Calu3 (cell line): ENCODE data around the gene MTA1. TPM values are rescaled to one million over a fixed set of nuclear protein-coding genes. Genes with fewer than 3 reads are reported as not detected.

Experiments
- BruUV-seq: library from RNA; stranded (reverse); fragments of 400-500 nt; replicated peaks from 2 replicates; lab custom pipeline; 2021; lab: Mats Ljungman, UMichigan
- CTCF ChIA-PET: fragments of 300-600 bp; sonication (Branson Sonifier 250); formaldehyde crosslinking; loops from one replicate; lab custom pipeline; 2022; ENCODE audit warnings: antibody characterized with exemption; lab: Charles Lee
- DNase-seq: peaks from one replicate; pipeline ENCODE4 v3.0.0; 2022
- H3K27ac Mint-ChIP-seq: one replicate; pipeline ENCODE4 v1.8.0; 2022; ENCODE audit warnings: mixed read lengths; ENCODE audit not compliant: unreplicated experiment
- H3K27me3 Mint-ChIP-seq: one replicate; pipeline ENCODE4 v1.8.0; 2022; ENCODE audit warnings: mixed read lengths; ENCODE audit not compliant: unreplicated experiment
- H3K36me3 Mint-ChIP-seq: one replicate; pipeline ENCODE4 v1.8.0; 2022; ENCODE audit warnings: mild to moderate bottlenecking, moderate library complexity, mixed read lengths; ENCODE audit not compliant: insufficient read depth, unreplicated experiment
- H3K4me1 Mint-ChIP-seq: one replicate; pipeline ENCODE4 v1.8.0; 2022; ENCODE audit warnings: mild to moderate bottlenecking, low read depth, mixed read lengths; ENCODE audit not compliant: unreplicated experiment
- H3K4me3 Mint-ChIP-seq: one replicate; pipeline ENCODE4 v1.8.0; 2022; ENCODE audit warnings: mild to moderate bottlenecking, low read depth, moderate library complexity, mixed read lengths; ENCODE audit not compliant: unreplicated experiment
- H3K9me3 Mint-ChIP-seq: one replicate; pipeline ENCODE4 v1.8.0; 2022; ENCODE audit warnings: low read depth, mixed read lengths; ENCODE audit not compliant: unreplicated experiment
- CTCF ChIP-seq: fragments of 200-600 bp; IDR thresholded peaks from one replicate; pipeline ENCODE4 v1.8.0; 2022; ENCODE audit warnings: antibody characterized with exemption; ENCODE audit not compliant: unreplicated experiment
- intact Hi-C: fragments of 100-400 bp; cut with micrococcal nuclease; formaldehyde crosslinking; loops from one replicate; pipeline ENCODE4 v1.10.0; 2022; ENCODE audit not compliant: unreplicated experiment
- total RNA-seq: library from RNA; stranded (reverse); gene quantifications from 2 replicates; pipeline ENCODE4 v1.2.3, GENCODE V29; 2022

The MTA1 gene
- total RNA-seq, 1 experiment from 2014 or later = 168 TPM

DNA sequence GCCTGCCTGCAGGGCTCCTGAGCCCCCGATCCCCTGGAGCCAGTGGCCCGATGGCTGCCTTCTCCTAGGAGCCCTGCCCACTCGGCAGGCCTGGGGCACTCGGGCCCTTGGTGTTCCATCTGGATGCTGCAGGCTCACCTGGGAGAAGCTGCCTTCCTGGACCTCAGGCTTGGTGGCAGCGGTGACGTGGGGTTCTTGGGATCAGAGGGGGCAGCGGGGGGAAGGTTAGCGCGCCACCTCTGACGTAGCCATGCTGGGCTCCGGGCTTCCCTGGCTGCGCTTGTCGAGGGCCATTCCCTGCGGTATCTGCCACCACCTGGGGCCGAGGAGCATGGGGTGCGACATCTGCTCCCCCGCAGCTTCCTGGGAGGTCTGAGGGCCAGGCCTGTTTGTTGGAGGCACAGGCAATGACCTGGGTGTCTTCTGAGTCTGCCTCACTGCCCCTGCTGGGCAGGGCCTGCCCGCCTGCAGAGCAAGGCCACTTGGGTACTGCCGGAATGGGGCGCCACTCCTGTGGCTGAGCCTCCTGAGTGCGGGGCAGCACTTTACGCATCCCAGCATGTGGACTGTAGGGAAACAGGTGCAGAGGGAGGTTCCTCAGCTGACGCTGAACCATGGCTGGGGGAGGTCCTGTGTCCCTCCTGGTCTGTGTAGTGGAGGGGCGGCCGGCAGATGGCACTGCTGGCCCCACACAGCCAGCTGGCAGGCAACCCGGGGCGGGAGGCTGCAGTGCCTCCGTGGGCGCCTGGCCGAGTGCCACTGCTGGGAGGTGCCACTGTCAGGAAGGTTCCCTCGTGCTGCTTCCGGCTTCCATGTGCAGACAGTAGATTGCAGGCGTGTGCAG lies 20.3 kb downstream of the MTA1 start:
- DNase-seq = no peak
- no peak for TF ChIP-seq CTCF
- Mint-ChIP-seq H3K27ac (no peak overlapping the region), H3K4me3 (no peak overlapping the region), H3K9me3 (no peaks in the 10 kb centered on the region), H3K27me3 (no peaks in the 10 kb centered on the region), H3K4me1 (no peaks in the 10 kb centered on the region), H3K36me3 (peaks cover 39% of the 10 kb centered on the region)
- no TSS peak for BruUV-seq
- intact Hi-C loops = no loop called here
- CTCF ChIA-PET = no interaction called here

GRCh38 chr14:105440554-105440900 lies 20.9 kb downstream of the MTA1 start:
- Mint-ChIP-seq H3K27me3 (no peaks in the 10 kb centered on the region), H3K27ac (no peak overlapping the region), H3K4me1 (no peaks in the 10 kb centered on the region), H3K4me3 (no peak overlapping the region), H3K9me3 (no peaks in the 10 kb centered on the region), H3K36me3 (peaks cover 38% of the 10 kb centered on the region)
- DNase-seq = no peak
- BruUV-seq = no TSS peak
- CTCF ChIA-PET = interaction anchor here (0.6 kb wide), 1 partner anchor 32 kb away, joined by 4 read pairs; no protein-coding TSS in a partner anchor
- no peak for TF ChIP-seq CTCF
- intact Hi-C loops = no loop called here

- no peak overlapping the region for H3K27ac Mint-ChIP-seq
- H3K27me3 Mint-ChIP-seq = no peaks in the 10 kb centered on the region
- no peak for TF ChIP-seq CTCF
- no peaks in the 10 kb centered on the region for H3K9me3 Mint-ChIP-seq
- BruUV-seq = no TSS peak
- H3K36me3 Mint-ChIP-seq = peaks cover 38% of the 10 kb centered on the region
- no peak overlapping the region for H3K4me3 Mint-ChIP-seq
- DNase-seq = no peak
- H3K4me1 Mint-ChIP-seq = no peaks in the 10 kb centered on the region
- intact Hi-C loops = no loop called here
- CTCF ChIA-PET = interaction anchor here (0.6 kb wide), 1 partner anchor 32 kb away, joined by 4 read pairs; no protein-coding TSS in a partner anchor
Measured at GRCh38 chr14:105440992-105441391, 21.4 kb downstream of the MTA1 start.

- H3K36me3 Mint-ChIP-seq = peaks cover 31% of the 10 kb centered on the region
- no peaks in the 10 kb centered on the region for H3K27me3 Mint-ChIP-seq
- TF ChIP-seq CTCF = no peak
- DNase-seq = no peak
- intact Hi-C loops = no loop called here
- BruUV-seq = no TSS peak
- CTCF ChIA-PET = no interaction called here
- H3K4me1 Mint-ChIP-seq = no peaks in the 10 kb centered on the region
- no peak overlapping the region for H3K4me3 Mint-ChIP-seq
- H3K9me3 Mint-ChIP-seq = no peaks in the 10 kb centered on the region
- H3K27ac Mint-ChIP-seq = no peak overlapping the region
Measured at GRCh38 chr14:105442125-105442524, 22.5 kb downstream of the MTA1 start.
